Measurements from ENCODE around the gene MPC1L.

The MPC1L gene

DNA sequence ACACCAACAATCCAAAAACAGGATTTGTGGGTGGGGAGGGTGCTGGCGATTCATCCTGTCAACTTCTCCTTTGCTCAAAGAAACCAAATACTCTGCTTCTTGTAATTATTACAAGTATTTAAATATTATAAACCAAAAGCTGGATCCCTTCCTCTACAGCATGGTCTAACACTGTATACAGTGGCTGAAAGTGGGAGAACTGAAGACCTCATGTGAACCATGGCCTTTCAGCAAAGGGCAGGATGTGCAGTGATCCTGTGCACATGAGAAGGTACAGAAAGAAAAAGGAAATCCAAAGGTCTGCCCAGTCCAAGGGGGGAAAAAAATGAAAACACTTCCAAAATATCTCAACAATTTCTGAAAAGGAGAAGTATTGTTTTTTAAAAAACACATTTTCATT, 29.4 kb downstream of the MPC1L start:
- TF ChIP-seq, protein P1, sequence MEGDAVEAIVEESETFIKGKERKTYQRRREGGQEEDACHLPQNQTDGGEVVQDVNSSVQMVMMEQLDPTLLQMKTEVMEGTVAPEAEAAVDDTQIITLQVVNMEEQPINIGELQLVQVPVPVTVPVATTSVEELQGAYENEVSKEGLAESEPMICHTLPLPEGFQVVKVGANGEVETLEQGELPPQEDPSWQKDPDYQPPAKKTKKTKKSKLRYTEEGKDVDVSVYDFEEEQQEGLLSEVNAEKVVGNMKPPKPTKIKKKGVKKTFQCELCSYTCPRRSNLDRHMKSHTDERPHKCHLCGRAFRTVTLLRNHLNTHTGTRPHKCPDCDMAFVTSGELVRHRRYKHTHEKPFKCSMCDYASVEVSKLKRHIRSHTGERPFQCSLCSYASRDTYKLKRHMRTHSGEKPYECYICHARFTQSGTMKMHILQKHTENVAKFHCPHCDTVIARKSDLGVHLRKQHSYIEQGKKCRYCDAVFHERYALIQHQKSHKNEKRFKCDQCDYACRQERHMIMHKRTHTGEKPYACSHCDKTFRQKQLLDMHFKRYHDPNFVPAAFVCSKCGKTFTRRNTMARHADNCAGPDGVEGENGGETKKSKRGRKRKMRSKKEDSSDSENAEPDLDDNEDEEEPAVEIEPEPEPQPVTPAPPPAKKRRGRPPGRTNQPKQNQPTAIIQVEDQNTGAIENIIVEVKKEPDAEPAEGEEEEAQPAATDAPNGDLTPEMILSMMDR (conservative IDR thresholded peaks at IDR 0.05) = no peak
- no peak overlapping the region for H3K27ac ChIP-seq

DNA sequence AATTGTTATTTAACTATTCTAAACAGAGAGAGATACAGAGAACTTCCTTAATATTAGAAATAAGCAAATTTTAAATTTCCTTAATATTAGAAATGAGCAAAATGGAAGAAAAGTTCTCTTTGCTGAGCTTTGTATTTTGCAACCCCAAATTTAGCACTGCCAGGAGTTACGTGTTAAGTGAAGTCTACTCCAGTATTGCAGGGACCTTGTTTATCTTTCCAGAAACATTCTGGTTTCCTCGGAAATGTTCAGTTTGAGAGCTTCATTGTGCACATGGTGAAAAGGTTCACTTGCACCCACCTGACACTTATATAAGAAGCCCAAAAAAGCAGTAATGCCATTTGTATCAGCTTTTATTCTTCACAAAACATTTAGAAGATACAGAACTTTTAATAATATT, 30.3 kb downstream of the MPC1L start:
- no peak overlapping the region for H3K27ac ChIP-seq
- TF ChIP-seq, protein P1 (conservative IDR thresholded peaks at IDR 0.05) = no peak

DNA sequence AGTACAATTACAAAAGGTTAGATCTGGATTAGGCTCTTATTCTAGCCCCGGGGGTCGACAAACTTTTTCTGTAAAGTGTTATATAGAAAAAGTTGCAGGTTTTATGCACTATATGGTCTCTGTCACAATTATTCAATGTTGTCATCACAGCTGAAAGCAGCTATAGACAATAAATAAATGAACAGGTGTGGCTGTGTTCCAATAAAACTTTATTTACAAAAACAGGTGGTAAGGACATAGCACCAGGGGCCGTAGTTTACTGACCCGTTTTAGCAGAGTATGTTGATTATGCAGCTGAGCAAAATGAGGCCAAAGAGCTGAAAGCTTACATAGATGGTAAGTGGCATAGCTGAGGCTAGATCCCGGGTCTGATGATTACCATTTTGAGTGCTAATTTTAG, 37.2 kb downstream of the MPC1L start:
- TF ChIP-seq, protein P1 (conservative IDR thresholded peaks at IDR 0.05) = no peak
- no peak overlapping the region for H3K27ac ChIP-seq

DNA sequence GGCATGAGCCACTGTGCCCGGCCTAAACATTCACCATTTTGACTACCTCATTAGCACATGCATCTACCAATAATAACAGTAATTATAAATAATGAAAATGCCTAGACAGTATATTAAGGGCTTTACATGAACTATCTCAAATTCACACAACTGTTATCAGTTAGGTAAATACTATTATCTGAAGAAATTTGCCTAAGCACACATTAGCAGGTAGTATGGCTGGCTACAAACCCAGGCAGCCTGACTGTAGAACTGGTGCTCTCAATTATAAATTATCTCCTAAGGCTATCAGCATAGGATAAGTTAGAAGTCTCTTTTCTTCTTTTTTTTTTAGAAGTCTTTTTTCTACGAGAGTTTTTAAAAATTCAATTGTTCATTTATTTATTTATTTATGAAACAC, 38.3 kb downstream of the MPC1L start:
- TF ChIP-seq, protein P1 (conservative IDR thresholded peaks at IDR 0.05) = no peak
- no peak overlapping the region for H3K27ac ChIP-seq

DNA sequence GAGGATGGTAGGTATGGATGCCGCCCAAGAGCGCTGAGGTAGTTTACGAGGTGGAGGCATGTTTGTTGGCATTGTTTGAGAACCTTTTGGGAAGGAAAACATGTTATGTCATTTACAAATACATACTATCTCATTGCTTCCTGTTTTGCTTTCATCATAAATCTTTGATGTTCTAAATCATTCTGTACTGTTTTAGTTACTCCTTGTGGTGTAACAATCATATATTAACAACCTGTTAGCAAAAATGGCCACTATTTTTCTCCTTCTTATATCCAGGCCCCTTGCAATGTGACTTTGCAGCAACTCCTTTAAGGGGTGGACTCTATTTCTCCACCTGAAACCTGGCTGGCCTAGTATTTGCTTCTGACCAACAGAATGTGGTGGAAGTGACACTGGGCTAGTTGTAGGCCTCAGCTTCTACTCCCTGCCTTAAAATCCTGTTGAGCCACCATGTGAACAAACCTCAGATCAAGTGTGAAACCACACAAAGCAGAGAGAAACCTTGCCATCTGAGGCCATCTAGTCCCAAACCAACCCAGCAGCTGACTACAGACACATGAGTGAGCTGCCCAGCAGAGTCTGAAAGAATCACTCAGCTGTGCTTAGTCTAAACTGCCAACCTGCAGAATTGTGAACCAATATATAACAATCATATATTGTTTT, 40.0 kb downstream of the MPC1L start:
- peak overlapping the region; percentile 47 for H3K27ac ChIP-seq
- TF ChIP-seq, protein P1 (conservative IDR thresholded peaks at IDR 0.05) = no peak

DNA sequence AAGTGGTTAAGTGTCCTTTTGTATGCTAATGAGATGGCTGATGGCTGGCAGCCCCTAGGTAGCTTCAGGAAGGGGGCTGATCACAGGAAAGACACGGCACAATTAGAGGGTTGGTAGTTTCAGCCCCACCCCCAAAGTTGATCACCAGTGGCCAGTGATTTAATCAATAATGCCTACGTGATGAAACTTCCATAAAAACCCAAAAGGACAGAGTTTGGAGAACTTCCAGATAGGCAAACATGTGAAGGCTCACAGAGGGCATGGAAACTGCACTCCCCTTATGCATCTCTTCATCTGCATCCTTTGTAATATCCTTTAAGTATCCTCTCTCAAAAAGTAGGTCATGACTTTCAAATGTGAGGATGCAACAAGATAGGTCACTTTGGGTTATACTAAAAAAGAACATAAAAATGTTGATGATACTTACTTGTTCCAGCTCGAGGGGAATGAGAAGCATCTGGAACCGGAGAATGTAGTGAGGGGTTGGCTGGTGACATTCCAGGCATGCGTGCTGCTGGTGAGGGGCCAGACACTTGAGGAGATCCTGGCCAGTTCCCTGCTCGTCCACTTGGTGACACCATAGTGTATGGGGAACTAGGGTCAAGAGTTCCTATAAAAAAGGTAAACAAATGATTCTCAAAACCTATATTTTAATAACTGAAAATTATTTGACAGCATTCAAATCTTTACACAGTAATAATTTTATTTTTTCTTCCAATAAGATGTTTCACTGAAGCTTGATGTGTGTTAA, 40.8 kb downstream of the MPC1L start:
- TF ChIP-seq, protein P1 (conservative IDR thresholded peaks at IDR 0.05) = peak; percentile 60; the same call in 1 of the 2 replicates
- H3K27ac ChIP-seq = peak overlapping the region; percentile 47

DNA sequence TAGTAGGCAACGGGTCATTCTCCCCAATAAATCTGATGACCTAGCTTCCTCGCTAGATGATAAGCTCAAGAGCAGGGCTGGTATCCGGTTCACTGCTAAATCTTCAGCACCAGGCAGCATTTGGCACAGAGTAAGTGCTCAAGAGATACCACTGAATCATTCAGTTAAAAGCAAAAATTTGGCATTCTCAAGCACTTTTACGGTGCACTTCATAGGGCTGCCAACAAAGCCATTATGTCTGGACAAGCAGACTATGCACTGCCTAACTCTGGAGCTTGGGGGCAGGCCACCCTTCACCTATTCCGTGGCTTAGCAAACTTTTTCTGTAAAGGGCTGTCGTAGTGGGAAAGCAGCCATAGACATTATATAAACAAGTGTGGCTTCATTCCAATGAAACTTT, 47.9 kb downstream of the MPC1L start:
- TF ChIP-seq, protein P1 (conservative IDR thresholded peaks at IDR 0.05) = no peak
- no peak overlapping the region for H3K27ac ChIP-seq
